Liver (tissue), 9 donors: ENCODE data around the gene EHF. TPM values are rescaled to one million over a fixed set of nuclear protein-coding genes. Genes with fewer than 3 reads are reported as not detected.

Source experiments
- DNase-seq: peaks from one replicate; pipeline ENCODE4 v3.0.0-alpha.2; 2017; ENCODE audit warnings: low spot score
- H3K27ac ChIP-seq, 2 donors: one replicate each; pipeline ENCODE4 v1.7.0; 2013; ENCODE audit warnings: inconsistent platforms in 2 of 2, low read length in 2 of 2, control low read depth in 1 of 2, low read depth in 1 of 2, mild to moderate bottlenecking in 1 of 2
- H3K27me3 ChIP-seq, 4 donors: one replicate each; pipeline versions ENCODE4 v1.6.1 to v1.7.0; 2013; ENCODE audit warnings: low read length in 3 of 4, inconsistent platforms in 1 of 4, mild to moderate bottlenecking in 1 of 4, moderate library complexity in 1 of 4; ENCODE audit not compliant: control insufficient read depth in 4 of 4, insufficient read depth in 4 of 4
- H3K36me3 ChIP-seq, 4 donors: one replicate each; pipeline versions ENCODE4 v1.6.1 to v1.7.0; 2013; ENCODE audit warnings: low read length in 3 of 4, mild to moderate bottlenecking in 3 of 4, low read depth in 1 of 4, moderate library complexity in 1 of 4; ENCODE audit not compliant: control insufficient read depth in 4 of 4, insufficient read depth in 3 of 4
- H3K4me1 ChIP-seq, 4 donors: one replicate each; pipeline versions ENCODE4 v1.6.1 to v1.7.0; 2013; ENCODE audit warnings: low read length in 3 of 4, mild to moderate bottlenecking in 3 of 4, moderate library complexity in 1 of 4; ENCODE audit not compliant: control insufficient read depth in 4 of 4, insufficient read depth in 4 of 4
- H3K4me3 ChIP-seq, 3 donors: one replicate each; pipeline versions ENCODE4 v1.6.1 to v1.7.0; 2013; ENCODE audit warnings: low read length in 3 of 3, control low read depth in 1 of 3, low read depth in 1 of 3, mild to moderate bottlenecking in 1 of 3
- H3K9ac ChIP-seq, 2 donors: one replicate each; pipeline ENCODE4 v1.7.0; 2013; ENCODE audit warnings: low read length in 2 of 2, mild to moderate bottlenecking in 2 of 2, moderate library complexity in 2 of 2, control low read depth in 1 of 2, low read depth in 1 of 2
- H3K9me3 ChIP-seq, 4 donors: one replicate each; pipeline versions ENCODE4 v1.6.1 to v1.7.0; 2013; ENCODE audit warnings: low read length in 3 of 4; ENCODE audit not compliant: control insufficient read depth in 4 of 4
- ATF3 ChIP-seq: IDR thresholded peaks from 2 replicates; pipeline ENCODE4 v1.6.1; 2016; ENCODE audit warnings: antibody characterized with exemption
- CTCF ChIP-seq: fragments of 150-350 bp; IDR thresholded peaks from 2 replicates; pipeline ENCODE4 v1.5.1; 2017; ENCODE audit warnings: improper control_type of control experiment, low read depth, low read length; ENCODE audit not compliant: missing input control
- EGR1 ChIP-seq, 2 donors: IDR thresholded peaks; 2 replicates each; pipeline ENCODE4 v1.6.1; 2016 to 2018; ENCODE audit warnings: antibody characterized with exemption in 2 of 2, low read depth in 2 of 2
- FOXA1 ChIP-seq: IDR thresholded peaks from 2 replicates; pipeline ENCODE4 v1.6.1; 2016; ENCODE audit warnings: antibody characterized with exemption
- FOXA2 ChIP-seq: IDR thresholded peaks from 2 replicates; pipeline ENCODE4 v1.6.1; 2016; ENCODE audit warnings: antibody characterized with exemption
- GABPA ChIP-seq, 2 donors: IDR thresholded peaks in 1 of 2; conservative IDR thresholded peaks in 1 of 2; 2 replicates each; pipeline ENCODE4 v1.6.1; 2016; ENCODE audit warnings: antibody characterized with exemption in 2 of 2, mild to moderate bottlenecking in 1 of 2, moderate library complexity in 1 of 2
- HNF4A ChIP-seq, 2 donors: conservative IDR thresholded peaks; 2 replicates each; pipeline ENCODE4 v1.6.1; 2016; ENCODE audit warnings: antibody characterized with exemption in 2 of 2, mild to moderate bottlenecking in 2 of 2
- HNF4G ChIP-seq: IDR thresholded peaks from 2 replicates; pipeline ENCODE4 v1.6.1; 2016; ENCODE audit warnings: antibody characterized with exemption
- JUND ChIP-seq, 2 donors: IDR thresholded peaks; 2 replicates each; pipeline ENCODE4 v1.6.1; 2016; ENCODE audit warnings: antibody characterized with exemption in 2 of 2
- MAX ChIP-seq: IDR thresholded peaks from 2 replicates; pipeline ENCODE4 v1.6.1; 2016; ENCODE audit warnings: antibody characterized with exemption
- NR2F2 ChIP-seq: IDR thresholded peaks from 2 replicates; pipeline ENCODE4 v1.6.1; 2016; ENCODE audit warnings: antibody characterized with exemption
- RAD21 ChIP-seq, 2 donors: IDR thresholded peaks; 2 replicates each; pipeline ENCODE4 v1.6.1; 2016; ENCODE audit warnings: antibody characterized with exemption in 2 of 2, mild to moderate bottlenecking in 2 of 2
- REST ChIP-seq: IDR thresholded peaks from 2 replicates; pipeline ENCODE4 v1.6.1; 2016; ENCODE audit warnings: antibody characterized with exemption, mild to moderate bottlenecking
- RXRA ChIP-seq, 2 donors: IDR thresholded peaks; 2 replicates each; pipeline ENCODE4 v1.6.1; 2017 to 2018; ENCODE audit warnings: antibody characterized with exemption in 2 of 2, mild to moderate bottlenecking in 1 of 2
- SP1 ChIP-seq: IDR thresholded peaks from 2 replicates; pipeline ENCODE4 v1.6.1; 2018; ENCODE audit warnings: antibody characterized with exemption, mild to moderate bottlenecking
- TAF1 ChIP-seq: conservative IDR thresholded peaks from 2 replicates; pipeline ENCODE4 v1.6.1; 2016; ENCODE audit warnings: antibody characterized with exemption, mild to moderate bottlenecking
- YY1 ChIP-seq: IDR thresholded peaks from 2 replicates; pipeline ENCODE4 v1.6.1; 2016; ENCODE audit warnings: antibody characterized with exemption, mild to moderate bottlenecking
- ZBTB33 ChIP-seq: IDR thresholded peaks from 2 replicates; pipeline ENCODE4 v1.6.1; 2016; ENCODE audit warnings: antibody characterized with exemption
- WGBS: extraction: QIAGEN DNeasy Blood & Tissue Kit; methylation state at CpG from one replicate; pipeline ENCODE4 v1.1.7; 2013; 5-methylcytosine and 5-hydroxymethylcytosine counted together
- polyA plus RNA-seq, 2 donors: library from polyadenylated mRNA; stranded (reverse) in 1 of 2; unstranded in 1 of 2; fragments of 200-250 nt in 1 of 2; fragments of >200 nt in 1 of 2; fragmentation: Nextera tagmentation in 1 of 2; extraction: Ambion mirVana in 1 of 2; gene quantifications; one replicate each; pipeline versions ENCODE4 v1.2.1 to v1.2.3, GENCODE V29; 2013 to 2015
- total RNA-seq, 2 donors: library from RNA; depleted of rRNA; stranded (reverse); fragments of >200 nt; gene quantifications; one replicate each; pipeline ENCODE4 v1.2.3, GENCODE V29; 2014
- donor health status: healthy.
- donor health status: healthy.
- donor health status: healthy.
- donor health status: healthy.
- donor health status: healthy.

Gene EHF
- total and polyA plus RNA-seq, 4 donors = 0.85 to 5.9 (median 2.6) TPM

- 94% methylated on average over 4 of the region's 4 CpGs for WGBS
- Histone ChIP-seq H3K4me1 (peaks cover 2 to 14% (median 8%) of the 10 kb centered on the region in 4 donors), H3K27me3 (no peaks in the 10 kb centered on the region), H3K4me3 (no peak overlapping the region), H3K36me3 (no peaks in the 10 kb centered on the region), H3K27ac (no peak overlapping the region), H3K9me3 (no peaks in the 10 kb centered on the region), H3K9ac (no peak overlapping the region)
- DNase-seq = no peak
- TF ChIP-seq NR2F2 (no peak), ATF3 (no peak), HNF4G (no peak), TAF1 (no peak), FOXA2 (no peak), MAX (no peak), SP1 (no peak), GABPA (IDR thresholded peaks at IDR 0.05 in 1 of 2, conservative IDR thresholded peaks at IDR 0.05 in 1 of 2) (no peak), CTCF (no peak), JUND (IDR thresholded peaks at IDR 0.05) (no peak), HNF4A (conservative IDR thresholded peaks at IDR 0.05) (no peak), YY1 (no peak), ZBTB33 (no peak), FOXA1 (no peak), EGR1 (IDR thresholded peaks at IDR 0.05; ENCODE audit: low read depth in 2 of 2) (no peak), RXRA (IDR thresholded peaks at IDR 0.05) (no peak), RAD21 (IDR thresholded peaks at IDR 0.05) (no peak), REST (no peak)
Measured at GRCh38 chr11:34659096-34659733, 38.3 kb downstream of the EHF start.
